K562 (cell line): ENCODE data around the gene PITRM1. TPM values are rescaled to one million over a fixed set of nuclear protein-coding genes. Genes with fewer than 3 reads are reported as not detected.

Source experiments
- AFF4 ChIP-seq: sonication (generic); formaldehyde crosslinking; IDR thresholded peaks from 2 replicates; pipeline ENCODE4 v1.8.0; 2023; ENCODE audit warnings: mild to moderate bottlenecking, missing genetic modification reagents
- GMEB1 ChIP-seq: fragments of 250-450 bp; sonication (Bioruptor Pico); IDR thresholded peaks from 2 replicates; pipeline ENCODE4 v1.4.0; 2020; ENCODE audit warnings: mild to moderate bottlenecking
- POLR2AphosphoS5 ChIP-seq: IDR thresholded peaks from 2 replicates; pipeline ENCODE4 v1.6.1; 2011; ENCODE audit warnings: mild to moderate bottlenecking, low read depth, low read length, moderate library complexity; ENCODE audit not compliant: control insufficient read depth, insufficient read depth
- POU5F1 ChIP-seq: fragments of 150-350 bp; IDR thresholded peaks from 2 replicates; pipeline ENCODE4 v1.6.1; 2014; ENCODE audit warnings: borderline replicate concordance, low read length, low read depth, mild to moderate bottlenecking; ENCODE audit not compliant: partially characterized antibody
- PTTG1 ChIP-seq: fragments of 450-650 bp; IDR thresholded peaks from 2 replicates; pipeline ENCODE4 v1.6.1; 2016; ENCODE audit warnings: low read depth, mild to moderate bottlenecking, missing genetic modification characterization, missing compliant biosample characterization
- REST ChIP-seq, 2 experiments: fragments of 450-650 bp; formaldehyde crosslinking in 1 of 2; IDR thresholded peaks; 2 replicates each; pipeline versions ENCODE4 v1.4.0 to v1.6.1; 2014 to 2020; ENCODE audit warnings: mild to moderate bottlenecking in 2 of 2, borderline replicate concordance in 1 of 2, low read depth in 1 of 2
- SMC3 ChIP-seq: conservative IDR thresholded peaks from 2 replicates; pipeline ENCODE4 v1.6.1; 2011; ENCODE audit warnings: low read depth, low read length, improper control_type of control experiment; ENCODE audit not compliant: insufficient read depth
- SRSF7 ChIP-seq: fragments of 200-400 bp; formaldehyde crosslinking; optimal IDR thresholded peaks from 2 replicates; pipeline ENCODE3; 2017; ENCODE audit warnings: mild to moderate bottlenecking, low read depth, low read length
- SRSF9 ChIP-seq: fragments of 200-400 bp; formaldehyde crosslinking; IDR thresholded peaks from 2 replicates; pipeline ENCODE4 v1.6.1; 2017; ENCODE audit warnings: low read depth, low read length, borderline replicate concordance
- TCF7 ChIP-seq: sonication (generic); IDR thresholded peaks from 2 replicates; pipeline ENCODE4 v1.6.1; 2016; ENCODE audit warnings: antibody characterized with exemption, borderline replicate concordance
- ZNF586 ChIP-seq: fragments of 450-650 bp; formaldehyde crosslinking; conservative IDR thresholded peaks from 2 replicates; pipeline ENCODE4 v1.4.0; 2020; ENCODE audit warnings: mild to moderate bottlenecking, moderate library complexity
- ZNF668 ChIP-seq: fragments of 250-450 bp; sonication (Bioruptor Pico); IDR thresholded peaks from 2 replicates; pipeline ENCODE4 v1.8.0; 2022; ENCODE audit warnings: mild to moderate bottlenecking, inconsistent platforms
- polyA plus RNA-seq, 8 experiments: library from polyadenylated mRNA; depleted of rRNA in 4 of 8; stranded (reverse) in 5 of 8; unstranded in 3 of 8; fragments of >200 nt; fragmentation: Nextera tagmentation in 2 of 8; fragmentation: Illumina TruSeq in 1 of 8; extraction: Ambion mirVana in 2 of 8; extraction: Trizol in 1 of 8; gene quantifications; 2 replicates each; pipeline versions ENCODE4 v1.2.1 to v1.2.3, GENCODE V29; 2011 to 2014; ENCODE audit warnings: inconsistent platforms in 1 of 8, missing spikeins in 1 of 8
- total RNA-seq, 7 experiments: library from RNA; depleted of rRNA in 6 of 7; stranded (reverse); fragments of >200 nt in 6 of 7; fragmentation: Illumina TruSeq in 2 of 7; extraction: Trizol in 2 of 7; gene quantifications; 2 replicates each; pipeline versions ENCODE4 v1.2.1 to v1.2.3, GENCODE V29; 2011 to 2021; ENCODE audit warnings: low replicate concordance in 1 of 7

PITRM1 gene
- total and polyA plus RNA-seq, 9 of the 15 experiments (the other 6 are each of a cell fraction or from before 2014, with no cell fraction given), result 21.1 to 70.4 (median 39.7) TPM

GRCh38 chr10:3095373-3096139 lies 77.0 kb downstream of the PITRM1 start (continued):
- TF ChIP-seq AFF4 (peak; percentile 77; the same call in 1 of the 2 replicates), PTTG1 (tag) (no peak), ZNF668 (no peak), SRSF9 (no peak), REST (IDR thresholded peaks at IDR 0.05; ENCODE audit: borderline replicate concordance) (peak; percentile 22; the same call in 1 of the 2 replicates), REST (CRISPR knock-in tag; IDR thresholded peaks at IDR 0.05; ENCODE audit: low read depth) (no peak), POLR2AphosphoS5 (peak; percentile 51; the same call in 1 of the 2 replicates), SRSF7 (no peak), SMC3 (no peak), TCF7 (no peak), ZNF586 (CRISPR knock-in tag) (no peak), POU5F1 (no peak), GMEB1 (CRISPR knock-in tag) (no peak)
